NOMO-1 treated with DMSO at 0.1 percent for 48 hours (cell line): Measurements from ENCODE around the gene PPP2R5D.
"Not testable (repeated sequence)": the region's sequence is repeated elsewhere in the genome, so short reads cannot be mapped to it uniquely, and the experiment has no call there.

ENCODE experiments used
- DNase-seq: peaks from one replicate; lab custom pipeline; 2025; ENCODE audit not compliant: unreplicated experiment; lab: John Stamatoyannopoulos, UW

Gene PPP2R5D

GRCh38 chr6:43021270-43022047 is 37.1 kb downstream of the PPP2R5D start, which contains the start of gene RRP36:
RRP36 (plus strand) TSS chr6:43021623; CDS start chr6:43021655, 32 bp downstream.
- DNase-seq, result peak; percentile 69

- DNase-seq, result no peak
These were observed 40.1 kb downstream of the PPP2R5D start for GRCh38 chr6:43024436-43024835.

GRCh38 chr6:43026365-43026764 is 42.0 kb downstream of the PPP2R5D start:
- no peak for DNase-seq

- no peak for DNase-seq
These were observed 44.8 kb downstream of the PPP2R5D start for GRCh38 chr6:43029120-43029519.

GRCh38 chr6:43032326-43032725 is 48.0 kb downstream of the PPP2R5D start:
- DNase-seq, result no peak

- DNase-seq, result no peak
These were observed 49.3 kb downstream of the PPP2R5D start for GRCh38 chr6:43033496-43034189.

GRCh38 chr6:43034190-43034525 is 49.8 kb downstream of the PPP2R5D start:
- DNase-seq, result no peak

- no peak for DNase-seq
These were observed 51.3 kb downstream of the PPP2R5D start for GRCh38 chr6:43035495-43036194.

- no peak for DNase-seq
These were observed 52.3 kb downstream of the PPP2R5D start for GRCh38 chr6:43036712-43037111.

GRCh38 chr6:43037197-43037596 is 52.8 kb downstream of the PPP2R5D start:
- DNase-seq, result no peak

- no peak for DNase-seq
These were observed 53.3 kb downstream of the PPP2R5D start for GRCh38 chr6:43037706-43038105.

GRCh38 chr6:43038727-43039126 is 54.4 kb downstream of the PPP2R5D start:
- DNase-seq, result no peak

GRCh38 chr6:43040542-43041257 is 56.3 kb downstream of the PPP2R5D start:
- no peak for DNase-seq

- DNase-seq, result not testable (repeated sequence)
These were observed 57.1 kb downstream of the PPP2R5D start for GRCh38 chr6:43041475-43041874.

GRCh38 chr6:43043310-43043709 is 58.9 kb downstream of the PPP2R5D start:
- DNase-seq, result no peak

GRCh38 chr6:43045371-43045930 is 61.1 kb downstream of the PPP2R5D start:
- DNase-seq, result no peak

- DNase-seq, result no peak
These were observed 63.6 kb downstream of the PPP2R5D start for GRCh38 chr6:43047998-43048397.

GRCh38 chr6:43050981-43051380 is 66.6 kb downstream of the PPP2R5D start:
- no peak for DNase-seq

- no peak for DNase-seq
These were observed 68.0 kb downstream of the PPP2R5D start for GRCh38 chr6:43052225-43052841.

GRCh38 chr6:43052842-43053544 is 68.6 kb downstream of the PPP2R5D start:
- DNase-seq, result peak; percentile 7
